Measurements from ENCODE around the gene TRIM31.

- TF ChIP-seq POLR2A (IDR thresholded peaks at IDR 0.05) = no peak
- no peak for TF ChIP-seq CTCF (IDR thresholded peaks at IDR 0.05)
These were observed 40.2 kb upstream of the TRIM31 start for GRCh38 chr6:30152910-30153610.

All from thyroid gland (tissue), 4 donors.